Stimulated activated CD4-positive, alpha-beta T cell treated with anti-CD3 and anti-CD28 coated beads, Interleukin-2, amount 100 ng/mL, for 4 hours (primary cell): ENCODE results near the gene C11orf58.

Experiments used
- DNase-seq: peaks from one replicate; pipeline ENCODE4 v3.0.0-alpha.2; 2020; ENCODE audit warnings: low read depth

Gene C11orf58

GRCh38 chr11:16804104-16804947, 65.9 kb downstream of the C11orf58 start:
- no peak for DNase-seq

DNA sequence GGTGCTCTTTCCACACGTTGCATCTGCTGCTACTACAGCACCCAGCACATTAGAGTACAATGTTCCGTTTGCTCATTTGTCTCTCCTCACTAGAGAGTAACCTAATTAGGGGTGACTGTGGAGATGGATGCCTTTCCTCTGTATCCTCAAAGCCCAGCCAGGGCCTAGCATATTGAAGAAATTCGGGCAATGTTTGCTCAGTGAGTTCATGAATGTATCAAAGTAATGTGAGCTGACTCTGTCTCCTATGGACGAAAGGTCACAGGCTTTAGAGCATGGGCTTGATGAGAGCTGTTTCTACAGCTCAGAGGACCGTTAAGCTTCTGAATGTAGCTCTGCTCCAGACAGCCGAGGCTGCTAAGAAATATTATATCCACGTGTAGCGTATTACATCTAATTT, 67.5 kb downstream of the C11orf58 start:
- DNase-seq, result no peak

- no peak for DNase-seq
Observed at GRCh38 chr11:16806791-16807190, 68.3 kb downstream of the C11orf58 start.

DNA sequence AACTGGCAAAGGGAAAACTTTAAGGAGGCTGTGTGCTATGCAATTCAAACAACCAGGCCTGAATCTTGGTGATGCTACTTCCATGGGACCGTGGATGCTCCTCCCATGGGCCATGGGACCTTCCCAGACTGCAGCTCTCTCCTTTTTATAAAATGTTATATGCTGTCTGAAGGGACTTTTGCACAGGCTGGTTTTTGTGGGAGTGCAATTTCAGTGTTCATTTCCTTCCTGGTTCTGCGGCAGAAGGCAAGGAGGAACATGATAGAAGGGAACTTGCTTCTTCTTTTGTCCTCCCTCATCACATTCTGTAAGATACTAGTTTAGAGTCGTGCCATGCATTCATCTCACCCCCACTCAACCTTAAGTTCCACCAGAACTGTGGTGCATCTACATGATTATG, 68.9 kb downstream of the C11orf58 start:
- DNase-seq, result no peak
